SJSA1 (cell line): ENCODE measurements around the gene DHRS1. TPM values are rescaled to one million over a fixed set of nuclear protein-coding genes. Genes with fewer than 3 reads are reported as not detected.

Experiments
- DNase-seq, 2 experiments: peaks; one replicate each; pipeline ENCODE4 v3.0.0-alpha.2; 2015 to 2020; ENCODE audit warnings: low spot score in 2 of 2, low read depth in 1 of 2
- H3K27ac ChIP-seq: fragments of 250-450 bp; sonication (Bioruptor Pico); 2 replicates; pipeline ENCODE4 v1.5.1; 2020; ENCODE audit warnings: mild to moderate bottlenecking, moderate library complexity
- H3K27me3 ChIP-seq: fragments of 250-450 bp; sonication (Bioruptor Pico); replicated peaks from 2 replicates; pipeline ENCODE4 v1.5.1; 2020; ENCODE audit warnings: mild to moderate bottlenecking, moderate library complexity
- H3K36me3 ChIP-seq: fragments of 250-450 bp; sonication (Bioruptor Pico); 2 replicates; pipeline ENCODE4 v1.5.1; 2020; ENCODE audit warnings: mild to moderate bottlenecking
- H3K4me1 ChIP-seq: fragments of 250-450 bp; sonication (Bioruptor Pico); replicated peaks from 2 replicates; pipeline ENCODE4 v1.6.1; 2021; ENCODE audit warnings: mild to moderate bottlenecking
- H3K4me3 ChIP-seq: fragments of 250-450 bp; sonication (Bioruptor Pico); 2 replicates; pipeline ENCODE4 v1.5.1; 2020; ENCODE audit warnings: mild to moderate bottlenecking
- H3K9me3 ChIP-seq: fragments of 250-450 bp; sonication (Bioruptor Pico); replicated peaks from 2 replicates; pipeline ENCODE4 v1.5.1; 2020; ENCODE audit warnings: mild to moderate bottlenecking
- total RNA-seq: library from RNA; depleted of rRNA; stranded (reverse); fragments of >200 nt; shearing (Covaris generic); gene quantifications from 2 replicates; pipeline ENCODE4 v1.2.3, GENCODE V29; 2014

Gene DHRS1
- total RNA-seq, 1 experiment from 2014 or later = 5.4 TPM

DNA sequence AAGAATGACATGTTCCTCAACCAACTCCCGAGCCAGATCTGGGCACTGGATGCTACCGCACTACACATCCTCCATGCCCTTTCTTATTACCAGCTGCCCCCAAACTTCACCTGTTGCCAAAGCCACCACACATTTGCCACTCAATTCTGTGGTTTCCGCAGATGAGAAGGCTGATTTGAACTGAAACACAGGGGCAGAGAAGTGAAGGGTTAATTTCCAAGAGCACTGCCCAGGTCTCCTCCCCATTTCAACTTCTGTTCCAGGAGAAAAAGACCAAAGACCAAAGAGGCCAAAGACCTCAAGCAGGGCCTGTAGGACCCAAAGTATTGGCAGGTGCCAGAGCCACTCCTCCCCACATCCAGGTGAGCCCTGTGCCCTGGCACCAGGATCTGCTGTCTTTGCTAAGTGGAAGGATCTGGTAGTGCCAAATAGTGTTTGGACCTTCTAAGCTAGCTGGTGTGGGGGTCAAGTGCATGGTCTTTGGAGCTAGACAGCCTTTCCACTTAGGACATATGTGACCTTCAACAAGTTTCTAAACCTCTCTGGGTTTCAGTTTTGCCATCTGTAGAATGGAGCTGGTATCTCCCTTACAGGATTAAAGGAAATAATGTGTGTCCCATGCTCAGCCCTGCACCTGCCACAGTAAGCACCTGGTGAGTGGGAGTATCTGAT, 8.0 kb downstream of the DHRS1 start:
- no peak overlapping the region for H3K27ac ChIP-seq
- H3K36me3 ChIP-seq = peaks cover 16% of the 10 kb centered on the region
- no peak for DNase-seq
- H3K9me3 ChIP-seq = no peaks in the 10 kb centered on the region
- no peaks in the 10 kb centered on the region for H3K27me3 ChIP-seq
- H3K4me1 ChIP-seq = peaks cover 2% of the 10 kb centered on the region
- H3K4me3 ChIP-seq = no peak overlapping the region

GRCh38 chr14:24290746-24291145, 8.8 kb downstream of the DHRS1 start:
- no peak overlapping the region for H3K27ac ChIP-seq
- no peak for DNase-seq

GRCh38 chr14:24289649-24290280, 9.8 kb downstream of the DHRS1 start:
- Histone ChIP-seq H3K9me3 (no peaks in the 10 kb centered on the region), H3K36me3 (peaks cover 5% of the 10 kb centered on the region), H3K4me3 (no peak overlapping the region), H3K27ac (no peak overlapping the region), H3K27me3 (no peaks in the 10 kb centered on the region), H3K4me1 (no peaks in the 10 kb centered on the region)
- no peak for DNase-seq

More at GRCh38 chr14:24290746-24291145, 8.8 kb downstream of the DHRS1 start:
- Histone ChIP-seq H3K27me3 (no peaks in the 10 kb centered on the region), H3K9me3 (no peaks in the 10 kb centered on the region), H3K36me3 (peaks cover 8% of the 10 kb centered on the region), H3K4me1 (no peaks in the 10 kb centered on the region), H3K4me3 (no peak overlapping the region)

DNA sequence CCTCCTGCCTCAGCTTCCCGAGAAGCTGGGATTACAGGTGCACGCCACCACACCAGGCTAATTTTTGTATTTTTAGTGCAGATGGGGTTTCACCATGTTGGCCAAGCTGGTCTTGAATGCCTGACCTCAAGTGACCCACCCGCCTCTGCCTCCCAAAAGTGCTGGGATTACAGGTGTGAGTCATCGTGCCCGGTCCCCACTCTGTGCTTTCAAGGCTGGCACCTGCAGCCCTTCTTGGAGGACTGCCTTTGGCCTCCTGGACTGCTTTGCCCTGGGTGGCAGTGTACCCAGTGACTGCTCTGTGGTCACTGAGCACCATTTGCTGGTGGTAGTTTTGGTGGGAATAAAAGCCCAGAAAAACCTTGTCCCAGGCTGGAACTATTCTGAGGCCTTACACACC, 12.6 kb downstream of the DHRS1 start:
- Histone ChIP-seq H3K9me3 (no peaks in the 10 kb centered on the region), H3K27ac (no peak overlapping the region), H3K36me3 (peaks cover 5% of the 10 kb centered on the region), H3K4me1 (no peaks in the 10 kb centered on the region), H3K27me3 (no peaks in the 10 kb centered on the region), H3K4me3 (no peak overlapping the region)
- no peak for DNase-seq

GRCh38 chr14:24285351-24285750, 14.2 kb downstream of the DHRS1 start:
- Histone ChIP-seq H3K27ac (no peak overlapping the region), H3K4me3 (no peak overlapping the region), H3K9me3 (no peaks in the 10 kb centered on the region), H3K27me3 (no peaks in the 10 kb centered on the region), H3K4me1 (no peaks in the 10 kb centered on the region), H3K36me3 (no peaks in the 10 kb centered on the region)
- no peak for DNase-seq

DNA sequence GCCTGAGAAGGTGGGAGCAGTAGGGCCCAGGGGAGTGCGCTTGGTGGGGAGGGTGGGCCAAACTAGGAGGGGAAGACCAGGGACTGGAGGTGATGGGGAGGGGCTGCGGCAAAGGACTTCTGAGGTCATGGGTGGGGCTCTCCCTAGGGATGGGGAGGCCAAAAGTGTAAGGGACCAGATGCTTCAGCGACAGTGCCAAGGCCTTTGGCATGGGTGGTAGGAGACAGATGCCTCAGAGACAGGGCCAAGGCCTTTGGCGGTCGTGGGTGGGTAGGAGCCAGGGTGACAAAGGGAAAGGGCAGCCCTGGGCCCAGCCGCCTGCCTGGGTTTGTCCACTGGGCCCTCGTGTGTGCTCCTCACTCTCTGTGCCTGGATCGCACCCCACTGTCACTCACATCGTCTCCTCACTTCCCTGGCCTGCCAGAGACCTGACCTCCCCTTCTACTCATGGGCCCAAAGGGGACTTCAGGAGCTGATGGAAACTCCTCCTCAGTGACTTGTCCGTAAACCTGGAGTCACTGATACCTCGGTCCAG, 15.0 kb downstream of the DHRS1 start:
- Histone ChIP-seq H3K9me3 (no peaks in the 10 kb centered on the region), H3K4me1 (no peaks in the 10 kb centered on the region), H3K27ac (no peak overlapping the region), H3K27me3 (no peaks in the 10 kb centered on the region), H3K36me3 (no peaks in the 10 kb centered on the region), H3K4me3 (no peak overlapping the region)
- DNase-seq = no peak

GRCh38 chr14:24283796-24284460, 15.7 kb downstream of the DHRS1 start:
- no peaks in the 10 kb centered on the region for H3K9me3 ChIP-seq
- DNase-seq = no peak
- no peak overlapping the region for H3K4me3 ChIP-seq
- H3K4me1 ChIP-seq = no peaks in the 10 kb centered on the region
- no peaks in the 10 kb centered on the region for H3K36me3 ChIP-seq
- no peaks in the 10 kb centered on the region for H3K27me3 ChIP-seq
- H3K27ac ChIP-seq = no peak overlapping the region

- Histone ChIP-seq H3K27me3 (no peaks in the 10 kb centered on the region), H3K9me3 (no peaks in the 10 kb centered on the region), H3K27ac (no peak overlapping the region), H3K4me3 (no peak overlapping the region), H3K36me3 (no peaks in the 10 kb centered on the region), H3K4me1 (no peaks in the 10 kb centered on the region)
- DNase-seq = no peak
These were observed 16.8 kb downstream of the DHRS1 start for GRCh38 chr14:24282736-24283135.

- H3K9me3 ChIP-seq = no peaks in the 10 kb centered on the region
- no peaks in the 10 kb centered on the region for H3K27me3 ChIP-seq
- DNase-seq = no peak
- no peak overlapping the region for H3K27ac ChIP-seq
- no peak overlapping the region for H3K4me3 ChIP-seq
- H3K4me1 ChIP-seq = no peaks in the 10 kb centered on the region
- H3K36me3 ChIP-seq = no peaks in the 10 kb centered on the region
These were observed 17.9 kb downstream of the DHRS1 start for GRCh38 chr14:24281636-24282035.

DNA sequence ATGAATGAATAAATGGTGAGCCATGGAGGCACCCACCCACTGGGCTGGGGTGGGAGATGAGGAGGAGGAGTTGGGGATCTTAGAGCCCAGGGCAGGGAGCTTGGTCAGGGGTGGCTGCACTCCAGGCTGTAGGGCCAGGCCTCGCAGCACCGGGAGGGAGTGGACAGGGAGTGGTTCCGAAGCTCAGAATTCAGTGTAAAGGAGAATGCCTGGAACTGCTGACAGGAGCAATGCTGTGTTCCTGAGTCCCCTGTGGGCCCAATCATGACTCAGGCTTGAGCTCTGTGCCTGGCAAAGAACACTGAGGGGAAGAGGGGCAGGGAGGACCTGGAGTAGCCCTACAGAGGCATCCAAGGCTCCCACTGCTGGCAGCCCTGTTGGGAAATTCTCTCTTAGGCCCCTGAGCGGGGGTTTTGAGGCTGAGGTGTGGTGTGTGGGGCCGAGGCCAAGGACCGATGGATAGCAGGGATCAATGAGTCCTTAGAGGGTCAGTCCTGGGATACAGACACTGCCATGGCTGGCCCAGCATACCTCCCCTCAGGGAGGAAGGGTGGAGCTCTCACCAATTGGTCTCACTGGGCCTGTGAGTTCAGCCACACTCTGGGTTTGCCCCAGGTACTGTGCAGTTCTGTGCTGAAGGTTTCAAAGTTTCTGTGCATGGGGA, 18.7 kb downstream of the DHRS1 start:
- DNase-seq = no peak
- Histone ChIP-seq H3K27ac (no peak overlapping the region), H3K27me3 (no peaks in the 10 kb centered on the region), H3K4me3 (no peak overlapping the region), H3K9me3 (no peaks in the 10 kb centered on the region), H3K36me3 (no peaks in the 10 kb centered on the region), H3K4me1 (no peaks in the 10 kb centered on the region)

DNA sequence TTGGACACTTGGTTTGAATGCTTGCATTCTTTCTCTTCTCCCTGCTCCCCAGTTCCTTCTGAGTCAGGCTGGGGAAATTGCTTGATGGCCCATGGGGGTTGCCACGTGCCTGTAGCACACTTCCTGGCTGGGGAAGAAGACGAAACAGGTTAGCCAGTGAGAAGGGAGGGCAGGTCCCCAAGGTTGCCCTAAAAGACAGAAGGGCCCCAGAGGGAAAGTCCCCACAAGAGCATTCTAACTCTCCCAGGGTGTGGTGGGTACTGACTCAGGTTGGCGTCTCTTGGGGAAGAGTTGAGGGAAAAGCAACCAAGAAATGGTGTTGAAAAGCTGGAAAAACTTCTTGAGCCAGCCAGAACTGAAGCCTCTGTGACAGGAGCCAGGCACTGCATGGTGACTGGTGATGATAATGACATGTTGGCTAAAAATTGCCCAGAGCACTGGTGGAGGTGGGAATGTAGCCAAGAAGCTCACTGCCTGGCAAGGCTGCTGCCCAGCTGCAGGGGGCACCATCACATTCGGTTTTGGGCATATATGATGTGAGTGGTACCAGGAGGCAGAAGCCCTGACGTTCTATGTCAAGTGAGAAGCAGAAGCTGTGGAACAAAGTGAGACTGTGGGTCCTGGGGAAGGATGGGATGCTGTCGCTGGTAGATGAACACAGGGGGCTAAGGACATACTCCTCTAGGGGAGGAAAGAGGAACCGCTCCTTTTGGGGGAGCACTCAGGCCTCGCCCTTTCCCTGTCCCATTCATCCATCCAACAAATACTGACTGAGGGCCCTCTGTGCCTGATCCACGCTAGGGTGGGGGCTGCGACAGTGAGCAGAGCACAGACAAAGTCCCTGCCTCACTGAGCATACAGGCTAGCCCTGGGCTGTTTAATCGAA, 20.0 kb downstream of the DHRS1 start:
- H3K36me3 ChIP-seq = no peaks in the 10 kb centered on the region
- DNase-seq = no peak
- H3K27ac ChIP-seq = no peak overlapping the region
- H3K4me1 ChIP-seq = no peaks in the 10 kb centered on the region
- H3K4me3 ChIP-seq = no peak overlapping the region
- H3K9me3 ChIP-seq = no peaks in the 10 kb centered on the region
- no peaks in the 10 kb centered on the region for H3K27me3 ChIP-seq

GRCh38 chr14:24278424-24278823, 21.2 kb downstream of the DHRS1 start:
- H3K4me3 ChIP-seq = no peak overlapping the region
- H3K4me1 ChIP-seq = no peaks in the 10 kb centered on the region
- H3K27ac ChIP-seq = no peak overlapping the region
- H3K27me3 ChIP-seq = no peaks in the 10 kb centered on the region
- H3K36me3 ChIP-seq = no peaks in the 10 kb centered on the region
- H3K9me3 ChIP-seq = no peaks in the 10 kb centered on the region
- no peak for DNase-seq
